Measurements from ENCODE around the gene TMEM134.
"Not testable (repeated sequence)": the region's sequence is repeated elsewhere in the genome, so short reads cannot be mapped to it uniquely, and the experiment has no call there.

- not testable (repeated sequence) for TF ChIP-seq CTCF (IDR thresholded peaks at IDR 0.05; ENCODE audit: low read depth, low read length, missing input control); REST (IDR thresholded peaks at IDR 0.05); EGR1 (IDR thresholded peaks at IDR 0.05; ENCODE audit: low read depth in 2 of 2); YY1 (IDR thresholded peaks at IDR 0.05); RXRA (IDR thresholded peaks at IDR 0.05); FOXA1 (IDR thresholded peaks at IDR 0.05); ATF3 (IDR thresholded peaks at IDR 0.05)
These were observed 3.5 kb downstream of the TMEM134 start for GRCh38 chr11:67465530-67465929.
